Osteoblast (primary cell): ENCODE results near the gene PIK3C3. TPM values are rescaled to one million over a fixed set of nuclear protein-coding genes. Genes with fewer than 3 reads are reported as not detected.

Experiments
- DNase-seq: peaks from one replicate; pipeline ENCODE4 v3.0.0; 2011; ENCODE audit warnings: low spot score, mixed read lengths; ENCODE audit not compliant: insufficient read length; ENCODE audit errors: missing footprints
- H2AFZ ChIP-seq: 2 replicates; pipeline ENCODE4 v1.6.0; 2011; ENCODE audit warnings: mild to moderate bottlenecking, low read length
- H3K27ac ChIP-seq: 2 replicates; pipeline ENCODE4 v1.5.1; 2011; ENCODE audit warnings: mild to moderate bottlenecking, low read depth, low read length, moderate library complexity
- H3K27me3 ChIP-seq: 2 replicates; pipeline ENCODE4 v1.6.0; 2012; ENCODE audit warnings: mild to moderate bottlenecking, control low read depth, inconsistent platforms, low read length, moderate library complexity; ENCODE audit not compliant: insufficient read depth
- H3K36me3 ChIP-seq: 2 replicates; pipeline ENCODE4 v1.5.1; 2011; ENCODE audit warnings: mild to moderate bottlenecking, low read length, control low read depth, moderate library complexity; ENCODE audit not compliant: insufficient read depth
- H3K4me1 ChIP-seq: 2 replicates; pipeline ENCODE4 v1.5.1; 2011; ENCODE audit warnings: mild to moderate bottlenecking, low read length, control low read depth, moderate library complexity; ENCODE audit not compliant: insufficient read depth
- H3K4me2 ChIP-seq: 2 replicates; pipeline ENCODE4 v1.6.0; 2011; ENCODE audit warnings: mild to moderate bottlenecking, low read length; ENCODE audit not compliant: insufficient read depth
- H3K4me3 ChIP-seq: fragments of 200-600 bp; sonication (generic); 3 replicates; pipeline ENCODE4 v1.5.1; 2012; ENCODE audit warnings: mild to moderate bottlenecking, low read length, inconsistent platforms; ENCODE audit not compliant: insufficient read depth
- H3K79me2 ChIP-seq: 2 replicates; pipeline ENCODE4 v1.6.0; 2012; ENCODE audit warnings: mild to moderate bottlenecking, low read length, control low read depth, inconsistent platforms; ENCODE audit not compliant: insufficient read depth
- H3K9me3 ChIP-seq: 2 replicates; pipeline ENCODE4 v1.5.1; 2011; ENCODE audit warnings: low read depth, low read length, control low read depth
- H4K20me1 ChIP-seq: 2 replicates; pipeline ENCODE4 v1.6.0; 2012; ENCODE audit warnings: mild to moderate bottlenecking, low read length, control low read depth; ENCODE audit not compliant: insufficient read depth
- CTCF ChIP-seq: IDR thresholded peaks from 2 replicates; pipeline ENCODE4 v1.5.1; 2011; ENCODE audit warnings: mild to moderate bottlenecking, low read depth, low read length, moderate library complexity; ENCODE audit errors: extremely low read depth
- total RNA-seq: library from RNA; depleted of rRNA; stranded (reverse); fragments of >200 nt; gene quantifications from 2 replicates; pipeline ENCODE4 v1.2.3, GENCODE V29; 2012

The PIK3C3 gene
- total RNA-seq, 1 donor, result 59.4 TPM

- Histone ChIP-seq H3K27ac (no peak overlapping the region), H3K79me2 (peaks cover 28% of the 10 kb centered on the region), H3K9me3 (no peaks in the 10 kb centered on the region), H4K20me1 (peaks cover 15% of the 10 kb centered on the region), H3K4me3 (no peak overlapping the region), H3K4me1 (no peaks in the 10 kb centered on the region), H3K4me2 (no peak overlapping the region), H3K27me3 (no peaks in the 10 kb centered on the region), H2AFZ (no peak overlapping the region), H3K36me3 (peaks cover 3% of the 10 kb centered on the region)
- TF ChIP-seq CTCF, result no peak
- DNase-seq, result no peak
These were observed 22.2 kb downstream of the PIK3C3 start for GRCh38 chr18:41977233-41977632.

GRCh38 chr18:41982942-41983660, 28.1 kb downstream of the PIK3C3 start:
- peaks cover 9% of the 10 kb centered on the region for H3K79me2 ChIP-seq
- no peak overlapping the region for H3K27ac ChIP-seq
- peaks cover 3% of the 10 kb centered on the region for H4K20me1 ChIP-seq
- peak; percentile 45 for DNase-seq
- no peak overlapping the region for H2AFZ ChIP-seq
- no peak for TF ChIP-seq CTCF
- H3K4me1 ChIP-seq, result no peaks in the 10 kb centered on the region
- no peak overlapping the region for H3K4me2 ChIP-seq
- no peaks in the 10 kb centered on the region for H3K9me3 ChIP-seq
- H3K36me3 ChIP-seq, result peaks cover 7% of the 10 kb centered on the region
- H3K4me3 ChIP-seq, result no peak overlapping the region
- H3K27me3 ChIP-seq, result no peaks in the 10 kb centered on the region

GRCh38 chr18:41985914-41986313, 30.9 kb downstream of the PIK3C3 start:
- Histone ChIP-seq H4K20me1 (peaks cover 3% of the 10 kb centered on the region), H3K9me3 (no peaks in the 10 kb centered on the region), H3K79me2 (peaks cover 7% of the 10 kb centered on the region), H3K27me3 (no peaks in the 10 kb centered on the region), H3K36me3 (peaks cover 21% of the 10 kb centered on the region), H3K27ac (no peak overlapping the region), H3K4me2 (no peak overlapping the region), H2AFZ (no peak overlapping the region), H3K4me1 (no peaks in the 10 kb centered on the region), H3K4me3 (no peak overlapping the region)
- TF ChIP-seq CTCF, result no peak
- DNase-seq, result no peak

- no peak for TF ChIP-seq CTCF
- Histone ChIP-seq H3K27me3 (no peaks in the 10 kb centered on the region), H3K9me3 (no peaks in the 10 kb centered on the region), H3K4me2 (no peak overlapping the region), H3K27ac (no peak overlapping the region), H2AFZ (no peak overlapping the region), H3K4me1 (no peaks in the 10 kb centered on the region), H3K79me2 (peaks cover 5% of the 10 kb centered on the region), H3K4me3 (no peak overlapping the region), H3K36me3 (peaks cover 26% of the 10 kb centered on the region), H4K20me1 (no peaks in the 10 kb centered on the region)
- DNase-seq, result no peak
These were observed 34.5 kb downstream of the PIK3C3 start for GRCh38 chr18:41989508-41989907.
